IMR-90 (cell line): Measurements from ENCODE around the gene ITIH6.

Experiments
- POLR2A ChIP-seq: IDR thresholded peaks from 2 replicates; pipeline ENCODE4 v1.6.1; 2012; ENCODE audit warnings: mild to moderate bottlenecking, low read depth, low read length
- TF ChIP-seq, protein P1 (sequence below): conservative IDR thresholded peaks from 2 replicates; pipeline ENCODE4 v1.5.1; 2012; ENCODE audit warnings: mild to moderate bottlenecking, low read depth, low read length, improper control_type of control experiment

DNA sequence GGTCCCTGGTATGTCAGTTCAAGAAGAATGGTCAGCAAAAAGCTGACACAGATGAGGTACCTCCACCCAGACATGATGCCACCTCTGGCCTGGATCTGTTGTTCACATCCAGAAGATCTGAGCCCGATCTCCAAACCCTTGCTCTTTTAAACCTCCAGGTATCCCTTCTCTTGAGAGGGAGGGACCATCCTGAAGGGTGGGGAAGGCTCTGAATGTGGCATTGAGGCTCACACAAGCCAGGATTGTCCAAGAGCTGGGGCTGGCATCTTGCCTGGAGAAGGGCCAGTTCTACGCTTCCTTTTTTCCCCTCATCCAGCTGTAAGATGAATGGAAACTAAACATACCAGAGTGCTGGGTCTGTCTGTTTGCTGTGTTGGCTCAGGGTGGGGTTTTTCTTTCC is at the start of gene ITIH6:
- TF ChIP-seq, protein P1, sequence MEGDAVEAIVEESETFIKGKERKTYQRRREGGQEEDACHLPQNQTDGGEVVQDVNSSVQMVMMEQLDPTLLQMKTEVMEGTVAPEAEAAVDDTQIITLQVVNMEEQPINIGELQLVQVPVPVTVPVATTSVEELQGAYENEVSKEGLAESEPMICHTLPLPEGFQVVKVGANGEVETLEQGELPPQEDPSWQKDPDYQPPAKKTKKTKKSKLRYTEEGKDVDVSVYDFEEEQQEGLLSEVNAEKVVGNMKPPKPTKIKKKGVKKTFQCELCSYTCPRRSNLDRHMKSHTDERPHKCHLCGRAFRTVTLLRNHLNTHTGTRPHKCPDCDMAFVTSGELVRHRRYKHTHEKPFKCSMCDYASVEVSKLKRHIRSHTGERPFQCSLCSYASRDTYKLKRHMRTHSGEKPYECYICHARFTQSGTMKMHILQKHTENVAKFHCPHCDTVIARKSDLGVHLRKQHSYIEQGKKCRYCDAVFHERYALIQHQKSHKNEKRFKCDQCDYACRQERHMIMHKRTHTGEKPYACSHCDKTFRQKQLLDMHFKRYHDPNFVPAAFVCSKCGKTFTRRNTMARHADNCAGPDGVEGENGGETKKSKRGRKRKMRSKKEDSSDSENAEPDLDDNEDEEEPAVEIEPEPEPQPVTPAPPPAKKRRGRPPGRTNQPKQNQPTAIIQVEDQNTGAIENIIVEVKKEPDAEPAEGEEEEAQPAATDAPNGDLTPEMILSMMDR, result no peak
- no peak for TF ChIP-seq POLR2A
